BE2C (cell line): Measurements from ENCODE around the gene GNB1.

Experiments used
- DNase-seq: peaks from one replicate; pipeline ENCODE4 v3.0.0-alpha.2; 2020
- H3K27me3 ChIP-seq: fragments of 250-450 bp; sonication (Bioruptor Pico); 2 replicates; pipeline ENCODE4 v1.5.1; 2020; ENCODE audit warnings: mild to moderate bottlenecking
- H3K36me3 ChIP-seq: fragments of 250-450 bp; sonication (Bioruptor Pico); 2 replicates; pipeline ENCODE4 v1.5.1; 2020; ENCODE audit warnings: mild to moderate bottlenecking
- H3K4me1 ChIP-seq: fragments of 250-450 bp; sonication (Bioruptor Pico); 2 replicates; pipeline ENCODE4 v1.5.1; 2020
- H3K4me3 ChIP-seq: 2 replicates; pipeline ENCODE4 v1.5.1; 2011; ENCODE audit warnings: low read depth, low read length
- H3K9me3 ChIP-seq: fragments of 250-450 bp; sonication (Bioruptor Pico); 2 replicates; pipeline ENCODE4 v1.5.1; 2020
- CTCF ChIP-seq: IDR thresholded peaks from 2 replicates; pipeline ENCODE4 v1.5.1; 2012; ENCODE audit warnings: mild to moderate bottlenecking, low read depth, low read length

The GNB1 gene

GRCh38 chr1:1847061-1847850 is 43.6 kb downstream of the GNB1 start:
- Histone ChIP-seq H3K27me3 (no peaks in the 10 kb centered on the region), H3K4me3 (no peak overlapping the region), H3K4me1 (peaks cover 38% of the 10 kb centered on the region), H3K36me3 (peaks cover 29% of the 10 kb centered on the region), H3K9me3 (no peaks in the 10 kb centered on the region; the same call in 1 of the 2 replicates)
- DNase-seq = peak; percentile 36
- TF ChIP-seq CTCF = no peak

- no peak for TF ChIP-seq CTCF
- H3K4me1 ChIP-seq = peaks cover 44% of the 10 kb centered on the region
These were observed 44.4 kb downstream of the GNB1 start for GRCh38 chr1:1846386-1846918.

GRCh38 chr1:1842360-1843146 is 48.3 kb downstream of the GNB1 start:
- H3K27me3 ChIP-seq = no peaks in the 10 kb centered on the region
- TF ChIP-seq CTCF = no peak
- no peak overlapping the region for H3K4me3 ChIP-seq
- DNase-seq = peak; percentile 49
- no peaks in the 10 kb centered on the region; the same call in 1 of the 2 replicates for H3K9me3 ChIP-seq
- peaks cover 35% of the 10 kb centered on the region for H3K4me1 ChIP-seq
- peaks cover 37% of the 10 kb centered on the region for H3K36me3 ChIP-seq

More at GRCh38 chr1:1846386-1846918, 44.4 kb downstream of the GNB1 start:
- Histone ChIP-seq H3K36me3 (peaks cover 28% of the 10 kb centered on the region), H3K27me3 (no peaks in the 10 kb centered on the region), H3K4me3 (no peak overlapping the region), H3K9me3 (no peaks in the 10 kb centered on the region; the same call in 1 of the 2 replicates)
- DNase-seq = no peak

- Histone ChIP-seq H3K4me1 (peaks cover 25% of the 10 kb centered on the region), H3K27me3 (no peaks in the 10 kb centered on the region), H3K36me3 (peaks cover 33% of the 10 kb centered on the region), H3K4me3 (no peak overlapping the region), H3K9me3 (no peaks in the 10 kb centered on the region; the same call in 1 of the 2 replicates)
- DNase-seq = no peak
- TF ChIP-seq CTCF = peak; percentile 25; the same call in 1 of the 2 replicates
These were observed 49.3 kb downstream of the GNB1 start for GRCh38 chr1:1841575-1841995.

- H3K9me3 ChIP-seq = no peaks in the 10 kb centered on the region
- peaks cover 29% of the 10 kb centered on the region for H3K36me3 ChIP-seq
- H3K4me3 ChIP-seq = no peak overlapping the region
- no peak for TF ChIP-seq CTCF
- no peak for DNase-seq
- no peaks in the 10 kb centered on the region for H3K27me3 ChIP-seq
- H3K4me1 ChIP-seq = peaks cover 26% of the 10 kb centered on the region
These were observed 51.4 kb downstream of the GNB1 start for GRCh38 chr1:1839311-1839965.
